ENCODE results near the gene NPW.

The NPW gene

GRCh38 chr16:2036200-2036966, 16.8 kb downstream of the NPW start:
- DNase-seq (ENCODE audit: low read depth): no peak

GRCh38 chr16:2037115-2037514, 17.5 kb downstream of the NPW start:
- no peak for DNase-seq (ENCODE audit: low read depth)

- DNase-seq (ENCODE audit: low read depth): no peak
Measured at GRCh38 chr16:2037647-2038381, 18.2 kb downstream of the NPW start.

GRCh38 chr16:2038382-2039231, 19.0 kb downstream of the NPW start:
- DNase-seq (ENCODE audit: low read depth): no peak

- DNase-seq (ENCODE audit: low read depth): no peak
Measured at GRCh38 chr16:2039274-2040031, 19.9 kb downstream of the NPW start.

GRCh38 chr16:2040041-2040786, 20.6 kb downstream of the NPW start:
- no peak for DNase-seq (ENCODE audit: low read depth)

GRCh38 chr16:2040787-2041522, 21.4 kb downstream of the NPW start:
- DNase-seq (ENCODE audit: low read depth): no peak

- no peak for DNase-seq (ENCODE audit: low read depth)
Measured at GRCh38 chr16:2042171-2042985, 22.8 kb downstream of the NPW start.

GRCh38 chr16:2042986-2043666, 23.5 kb downstream of the NPW start:
- DNase-seq (ENCODE audit: low read depth): no peak

GRCh38 chr16:2043667-2044451, 24.3 kb downstream of the NPW start:
- no peak for DNase-seq (ENCODE audit: low read depth)

- no peak for DNase-seq (ENCODE audit: low read depth)
Measured at GRCh38 chr16:2044541-2044940, 25.0 kb downstream of the NPW start.

GRCh38 chr16:2045965-2046892, 26.6 kb downstream of the NPW start:
- no peak for DNase-seq (ENCODE audit: low read depth)

GRCh38 chr16:2046893-2047329, 27.3 kb downstream of the NPW start:
- no peak for DNase-seq (ENCODE audit: low read depth)

- DNase-seq (ENCODE audit: low read depth): peak; percentile 81
Measured at GRCh38 chr16:2047330-2048115, 27.9 kb downstream of the NPW start, which contains the start of the genes NTHL1 and TSC2. Gene NTHL1, minus strand, starts transcription at chr16:2047834. Its CDS starts 11 bp downstream, at chr16:2047823. Gene TSC2, plus strand, starts transcription at chr16:2047985. Its CDS starts 631 bp downstream, at chr16:2048616.

GRCh38 chr16:2048116-2048543, 28.5 kb downstream of the NPW start:
- DNase-seq (ENCODE audit: low read depth): no peak

- no peak for DNase-seq (ENCODE audit: low read depth)
Measured at GRCh38 chr16:2053211-2053610, 33.6 kb downstream of the NPW start.

All from HS-27A (cell line).